GM18526 (cell line): ENCODE results near the gene KRTAP1-4.

Experiments used
- POLR2A ChIP-seq: IDR thresholded peaks from 3 replicates; pipeline ENCODE4 v1.6.1; 2011; ENCODE audit not compliant: insufficient read length; ENCODE audit errors: extremely low read depth

KRTAP1-4 gene

DNA sequence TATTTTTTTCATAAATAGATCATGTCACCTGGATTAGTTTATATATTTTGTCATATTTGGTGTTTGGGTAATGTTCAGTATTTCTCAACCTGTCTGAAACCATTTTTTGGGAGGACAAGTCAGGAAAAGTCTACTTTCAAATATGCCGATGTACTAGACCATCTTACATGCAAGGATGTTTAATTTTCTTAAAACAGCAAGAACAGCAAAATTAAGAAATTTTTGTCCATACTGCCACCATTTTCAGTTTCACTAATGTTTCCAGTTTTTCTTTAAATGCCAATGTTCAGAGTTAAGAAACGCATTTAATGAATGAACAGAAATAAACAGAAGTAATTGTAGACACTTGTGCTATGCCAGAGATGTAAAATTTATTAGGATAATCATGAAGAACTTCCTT lies 36.9 kb downstream of the KRTAP1-4 start:
- TF ChIP-seq POLR2A = no peak

DNA sequence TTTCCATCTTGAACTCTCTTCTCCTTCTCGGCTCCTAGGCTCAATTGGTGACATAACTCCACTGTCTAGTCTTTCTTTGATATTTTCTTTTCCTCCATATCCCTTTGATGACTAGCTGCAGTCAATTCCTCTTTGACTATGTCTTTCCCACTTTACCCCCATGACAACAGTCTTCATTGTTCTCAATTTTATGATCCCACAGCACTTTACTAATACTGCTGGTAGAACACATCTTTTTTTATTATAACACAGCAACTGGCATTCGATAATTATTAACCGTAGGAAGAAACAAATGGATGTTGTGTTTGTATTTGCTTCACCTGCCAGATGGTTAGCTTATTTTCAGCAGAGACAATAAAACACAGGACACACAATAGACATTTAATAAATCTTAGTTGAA lies 37.3 kb downstream of the KRTAP1-4 start:
- TF ChIP-seq POLR2A = no peak

DNA sequence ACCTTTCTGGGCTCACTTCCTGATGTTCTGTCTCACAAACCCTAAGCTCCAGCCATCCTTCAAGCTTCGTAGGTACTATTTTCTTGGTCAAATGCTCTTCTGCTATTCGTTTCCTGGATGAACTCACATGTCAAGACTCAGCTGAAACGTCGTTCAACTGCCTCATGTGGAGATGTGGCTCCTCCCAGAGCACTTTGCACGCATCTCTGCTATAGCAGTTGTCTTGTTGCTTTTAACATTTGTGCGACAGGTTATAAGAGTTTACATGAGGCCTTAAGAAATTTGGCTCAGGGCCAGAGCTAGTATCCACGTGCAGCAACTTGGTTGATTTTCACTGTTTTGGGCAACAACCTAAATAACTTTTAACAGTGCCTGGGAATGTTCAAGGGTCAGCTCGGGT lies 43.1 kb downstream of the KRTAP1-4 start:
- no peak for TF ChIP-seq POLR2A

DNA sequence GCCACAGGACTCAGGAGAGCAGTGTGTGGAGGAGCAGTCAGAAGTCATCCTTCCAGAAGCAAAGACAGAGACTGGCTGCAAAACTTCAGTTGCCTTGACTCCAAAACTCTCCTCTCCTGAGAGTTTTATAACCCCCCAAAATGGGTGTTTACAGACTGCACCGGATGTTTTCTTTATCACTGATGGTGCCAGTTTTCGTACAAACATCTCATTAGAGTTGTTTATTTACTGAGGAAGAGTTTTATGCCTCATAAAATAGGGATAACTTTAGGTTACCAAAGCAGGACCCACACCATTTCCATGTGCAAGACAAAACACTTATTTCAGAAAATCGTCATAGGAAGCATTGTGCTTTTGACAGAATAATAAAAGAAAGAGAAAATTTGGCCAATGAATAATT lies 45.8 kb downstream of the KRTAP1-4 start, which contains the start of gene KRT40:
KRT40 (minus strand) TSS at position 101 of the 400 bp plus-strand sequence; CDS start at position 48, 53 bp downstream.
- no peak for TF ChIP-seq POLR2A

DNA sequence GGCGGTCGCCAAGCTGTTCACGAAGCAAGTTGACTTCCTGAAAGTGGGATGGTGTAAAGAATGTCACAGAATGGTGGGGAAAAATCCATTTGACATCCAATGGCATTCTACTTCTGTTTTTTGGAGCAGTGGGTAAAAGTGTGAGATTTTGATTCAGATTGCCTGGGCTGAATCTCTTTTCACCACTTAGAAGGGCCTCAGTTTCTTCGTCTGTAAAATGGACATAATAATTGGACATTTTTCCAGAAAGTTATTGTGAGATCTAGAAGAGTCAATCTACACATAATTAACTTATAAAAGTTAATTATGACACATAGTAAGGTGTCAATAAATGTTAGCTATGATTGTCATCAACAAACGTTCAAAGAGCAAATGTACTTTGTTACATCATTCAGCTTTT lies 48.9 kb downstream of the KRTAP1-4 start:
- TF ChIP-seq POLR2A = no peak

DNA sequence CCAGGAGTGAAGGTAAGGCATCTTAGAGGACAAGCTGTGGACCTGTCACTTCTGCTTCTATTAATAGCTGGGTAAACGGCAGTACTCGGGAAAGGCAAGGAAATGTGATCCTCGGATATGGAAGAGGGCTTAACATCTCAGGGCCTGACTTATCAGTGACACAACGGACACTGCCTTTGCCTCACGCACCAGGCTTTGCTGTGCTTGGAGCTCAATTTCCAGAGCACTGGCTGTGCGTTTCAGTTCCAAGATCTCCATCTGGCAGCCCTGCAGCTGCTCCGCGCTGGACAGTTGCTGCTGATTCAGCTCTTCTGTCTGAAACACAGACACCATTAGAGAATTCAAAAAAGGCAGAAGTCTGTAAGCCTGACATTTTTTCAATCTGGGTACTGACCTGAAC lies 49.4 kb downstream of the KRTAP1-4 start:
- TF ChIP-seq POLR2A = no peak

DNA sequence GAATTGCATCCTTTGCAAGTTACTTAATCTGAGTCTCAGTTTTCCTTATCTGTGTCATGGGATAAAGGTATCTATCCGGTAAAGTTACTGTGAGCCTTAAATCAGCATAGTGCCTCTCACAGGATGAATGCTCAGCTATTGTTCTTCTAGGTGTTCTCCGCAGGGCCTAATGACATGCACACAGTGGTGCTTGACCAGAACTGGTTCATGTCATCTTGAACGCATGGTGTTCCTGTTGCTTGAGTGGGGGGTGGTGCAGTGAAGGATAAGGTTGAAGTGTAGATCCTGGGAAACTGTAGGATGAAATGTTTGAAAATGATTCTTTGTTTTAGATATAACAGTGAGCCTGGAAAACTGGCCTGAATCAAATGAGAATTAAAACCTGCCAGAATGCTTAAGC lies 49.9 kb downstream of the KRTAP1-4 start:
- TF ChIP-seq POLR2A = no peak
